CD14-positive monocyte (primary cell): ENCODE data around the gene GCSAM. TPM values are rescaled to one million over a fixed set of nuclear protein-coding genes. Genes with fewer than 3 reads are reported as not detected.

Source experiments
- DNase-seq, 3 donors: peaks; one replicate each; pipeline ENCODE4 v3.0.0-alpha.2; 2011 to 2022
- H2AFZ ChIP-seq: 2 replicates; pipeline ENCODE4 v1.6.0; 2012; ENCODE audit warnings: mild to moderate bottlenecking, low read depth, low read length, inconsistent platforms; ENCODE audit not compliant: insufficient read depth, poor library complexity, severe bottlenecking
- H3K27ac ChIP-seq, 2 donors: 1 replicate in 1 of 2; 2 replicates in 1 of 2; pipeline ENCODE4 v1.5.1; 2012 to 2013; ENCODE audit warnings: low read length in 2 of 2, control low read depth in 1 of 2, inconsistent platforms in 1 of 2, low read depth in 1 of 2, mild to moderate bottlenecking in 1 of 2
- H3K27me3 ChIP-seq, 2 donors: one replicate each; pipeline versions ENCODE4 v1.6.0 to v1.6.1; 2011 to 2013; ENCODE audit warnings: low read length in 2 of 2; ENCODE audit not compliant: control insufficient read depth in 2 of 2, insufficient read depth in 2 of 2
- H3K36me3 ChIP-seq, 2 donors: replicated peaks in 1 of 2; 1 replicate in 1 of 2; 2 replicates in 1 of 2; pipeline versions ENCODE4 v1.5.1 to v1.6.1; 2012 to 2013; ENCODE audit warnings: low read length in 2 of 2, control low read depth in 1 of 2, inconsistent platforms in 1 of 2, mild to moderate bottlenecking in 1 of 2; ENCODE audit not compliant: insufficient read depth in 2 of 2, control insufficient read depth in 1 of 2
- H3K4me1 ChIP-seq, 2 donors: 1 replicate in 1 of 2; 2 replicates in 1 of 2; pipeline versions ENCODE4 v1.5.1 to v1.6.1; 2012 to 2013; ENCODE audit warnings: low read length in 2 of 2, control low read depth in 1 of 2, inconsistent platforms in 1 of 2, mild to moderate bottlenecking in 1 of 2, moderate library complexity in 1 of 2; ENCODE audit not compliant: insufficient read depth in 2 of 2, control insufficient read depth in 1 of 2
- H3K4me2 ChIP-seq: replicated peaks from 2 replicates; pipeline ENCODE3; 2012; ENCODE audit warnings: low read length, moderate library complexity, mild to moderate bottlenecking; ENCODE audit not compliant: poor library complexity, severe bottlenecking; ENCODE audit errors: extremely low read depth
- H3K4me3 ChIP-seq, 3 experiments: fragments of 200-600 bp in 1 of 3; sonication (generic) in 1 of 3; replicated peaks in 1 of 3; 1 replicate in 2 of 3; 2 replicates in 1 of 3; pipeline ENCODE4 v1.5.1; 2011 to 2013; ENCODE audit warnings: low read length in 3 of 3, mild to moderate bottlenecking in 3 of 3, control low read depth in 2 of 3, low read depth in 2 of 3, inconsistent platforms in 1 of 3, moderate library complexity in 1 of 3
- H3K79me2 ChIP-seq: 2 replicates; pipeline ENCODE4 v1.6.0; 2012; ENCODE audit warnings: mild to moderate bottlenecking, control low read depth, inconsistent platforms, low read length, moderate library complexity; ENCODE audit not compliant: insufficient read depth
- H3K9ac ChIP-seq: 2 replicates; pipeline ENCODE4 v1.6.0; 2017; ENCODE audit warnings: low read length, mild to moderate bottlenecking; ENCODE audit not compliant: insufficient read depth, poor library complexity, severe bottlenecking
- H3K9me3 ChIP-seq, 2 donors: replicated peaks in 1 of 2; 1 replicate in 1 of 2; 2 replicates in 1 of 2; pipeline versions ENCODE4 v1.5.1 to v1.6.1; 2012 to 2013; ENCODE audit warnings: low read length in 2 of 2, control low read depth in 1 of 2; ENCODE audit not compliant: control insufficient read depth in 1 of 2, insufficient read depth in 1 of 2
- H4K20me1 ChIP-seq: 2 replicates; pipeline ENCODE4 v1.6.0; 2012; ENCODE audit warnings: mild to moderate bottlenecking, low read length, control low read depth, moderate library complexity; ENCODE audit not compliant: insufficient read depth
- H3K27ac Mint-ChIP-seq, 7 donors: one replicate each; pipeline ENCODE4 v1.8.0; 2020; ENCODE audit warnings: mild to moderate bottlenecking in 7 of 7, mixed read lengths in 7 of 7, moderate library complexity in 6 of 7, inconsistent platforms in 2 of 7
- H3K27me3 Mint-ChIP-seq, 3 donors: one replicate each; pipeline ENCODE4 v1.8.0; 2021 to 2022; ENCODE audit warnings: low read depth in 3 of 3, mild to moderate bottlenecking in 3 of 3, mixed read lengths in 3 of 3, moderate library complexity in 3 of 3, inconsistent platforms in 1 of 3
- H3K36me3 Mint-ChIP-seq, 2 donors: one replicate each; pipeline ENCODE4 v1.8.0; 2020; ENCODE audit warnings: mixed read lengths in 2 of 2, inconsistent platforms in 1 of 2, mild to moderate bottlenecking in 1 of 2
- H3K4me1 Mint-ChIP-seq: one replicate; pipeline ENCODE4 v1.8.0; 2020; ENCODE audit warnings: mild to moderate bottlenecking, mixed read lengths
- H3K4me3 Mint-ChIP-seq, 2 donors: one replicate each; pipeline ENCODE4 v1.8.0; 2020; ENCODE audit warnings: mild to moderate bottlenecking in 2 of 2, mixed read lengths in 2 of 2, moderate library complexity in 1 of 2
- H3K9me3 Mint-ChIP-seq, 7 donors: one replicate each; pipeline ENCODE4 v1.8.0; 2020 to 2022; ENCODE audit warnings: mixed read lengths in 7 of 7, mild to moderate bottlenecking in 6 of 7, moderate library complexity in 6 of 7, inconsistent platforms in 2 of 7
- CTCF ChIP-seq: fragments of 200-600 bp; IDR thresholded peaks from one replicate; pipeline ENCODE4 v1.8.0; 2022; ENCODE audit warnings: antibody characterized with exemption, mild to moderate bottlenecking
- WGBS: methylation state at CpG from one replicate; pipeline ENCODE4 v1.1.5; 2013; ENCODE audit warnings: missing lambda C conversion rate; ENCODE audit not compliant: insufficient coverage; 5-methylcytosine and 5-hydroxymethylcytosine counted together
- intact Hi-C, 2 donors: fragments of 100-400 bp; cut with micrococcal nuclease; formaldehyde crosslinking; loops; one replicate each; pipeline versions ENCODE4 v1.15.0 to v1.15.1; 2023
- polyA plus RNA-seq, 3 donors: library from polyadenylated mRNA; depleted of rRNA in 1 of 3; unstranded in 2 of 3; stranded (reverse) in 1 of 3; fragments of 300-500 nt in 2 of 3; fragments of >200 nt in 1 of 3; fragmentation: Illumina TruSeq in 2 of 3; gene quantifications; 1 replicate in 2 of 3; 2 replicates in 1 of 3; pipeline ENCODE4 v1.2.3, GENCODE V29; 2012 to 2021

The GCSAM gene
- polyA plus RNA-seq, 3 donors, result 0.10 to 0.16 TPM; not detected in 1

- Histone ChIP-seq H3K36me3 (no peaks in the 10 kb centered on the region), H3K9ac (no peak overlapping the region), H2AFZ (no peak overlapping the region), H3K9me3 (peaks cover 0 to 12% of the 10 kb centered on the region in 2 donors), H3K4me2 (no peak overlapping the region), H3K4me3 (no peak overlapping the region), H3K79me2 (no peaks in the 10 kb centered on the region), H3K27ac (no peak overlapping the region), H3K4me1 (no peaks in the 10 kb centered on the region), H3K27me3 (no peaks in the 10 kb centered on the region), H4K20me1 (no peaks in the 10 kb centered on the region)
- Mint-ChIP-seq H3K9me3 (peaks cover 1 to 16% (median 10%) of the 10 kb centered on the region in 7 donors), H3K4me1 (no peaks in the 10 kb centered on the region), H3K27me3 (peaks cover 0 to 2% (median 0%) of the 10 kb centered on the region in 3 donors), H3K27ac (no peak overlapping the region), H3K36me3 (no peaks in the 10 kb centered on the region), H3K4me3 (no peak overlapping the region)
- intact Hi-C loops, result no loop called here
- 100% methylated on average over 1 of the region's 2 CpGs for WGBS
- DNase-seq, result no peak
- no peak for TF ChIP-seq CTCF
These were observed 37.0 kb upstream of the GCSAM start for GRCh38 chr3:112170046-112170445.

GRCh38 chr3:112167758-112168157 lies 34.7 kb upstream of the GCSAM start:
- Mint-ChIP-seq H3K4me1 (no peaks in the 10 kb centered on the region), H3K27me3 (peaks cover 0 to 2% (median 0%) of the 10 kb centered on the region in 3 donors), H3K4me3 (no peak overlapping the region), H3K9me3 (peaks cover 3 to 18% (median 12%) of the 10 kb centered on the region in 7 donors), H3K27ac (no peak overlapping the region), H3K36me3 (no peaks in the 10 kb centered on the region)
- Histone ChIP-seq H2AFZ (no peak overlapping the region), H3K9ac (no peak overlapping the region), H3K4me2 (no peak overlapping the region), H3K27ac (no peak overlapping the region), H3K4me1 (no peaks in the 10 kb centered on the region), H3K9me3 (peaks cover 0 to 8% of the 10 kb centered on the region in 2 donors), H3K36me3 (no peaks in the 10 kb centered on the region), H3K4me3 (no peak overlapping the region), H3K27me3 (no peaks in the 10 kb centered on the region), H4K20me1 (no peaks in the 10 kb centered on the region), H3K79me2 (no peaks in the 10 kb centered on the region)
- TF ChIP-seq CTCF, result no peak
- intact Hi-C loops, result no loop called here
- no peak for DNase-seq
- no CpG with 5 or more reads among the region's 2 CpGs for WGBS
